Activated naive CD4-positive, alpha-beta T cell treated with anti-CD3 and anti-CD28 coated beads for 36 hours (primary cell): ENCODE measurements around the gene SAP30. TPM values are rescaled to one million over a fixed set of nuclear protein-coding genes. Genes with fewer than 3 reads are reported as not detected.
A peak's percentile ranks its signal among the peaks of the same experiment; 100 is the strongest.

Experiments
- CTCF ChIA-PET: fragments of 350-600 bp; sonication (Branson Sonifier 250); formaldehyde crosslinking; loops from one replicate; lab custom pipeline; 2021; ENCODE audit warnings: antibody characterized with exemption; lab: Charles Lee
- DNase-seq: peaks from one replicate; pipeline ENCODE4 v3.0.0-alpha.2; 2020
- H3K27ac Mint-ChIP-seq: one replicate; pipeline ENCODE4 v1.8.0; 2021; ENCODE audit warnings: mild to moderate bottlenecking, mixed read lengths
- H3K27me3 Mint-ChIP-seq: one replicate; pipeline ENCODE4 v1.8.0; 2021; ENCODE audit warnings: low read depth, mixed read lengths
- H3K36me3 Mint-ChIP-seq: one replicate; pipeline ENCODE4 v1.8.0; 2021; ENCODE audit warnings: low read depth, mixed read lengths
- H3K4me1 Mint-ChIP-seq: one replicate; pipeline ENCODE4 v1.8.0; 2021; ENCODE audit warnings: low read depth, mixed read lengths
- H3K4me3 Mint-ChIP-seq: one replicate; pipeline ENCODE4 v1.8.0; 2021; ENCODE audit warnings: mild to moderate bottlenecking, moderate library complexity, mixed read lengths
- H3K9me3 Mint-ChIP-seq: one replicate; pipeline ENCODE4 v1.8.0; 2021; ENCODE audit warnings: mixed read lengths
- intact Hi-C: fragments of 100-400 bp; cut with micrococcal nuclease; formaldehyde crosslinking; loops from one replicate; pipeline ENCODE4 v1.15.1; 2023
- total RNA-seq, 2 experiments: library from RNA; stranded (reverse); gene quantifications; one replicate each; pipeline ENCODE4 v1.2.3, GENCODE V29; 2021

The SAP30 gene, protein sequence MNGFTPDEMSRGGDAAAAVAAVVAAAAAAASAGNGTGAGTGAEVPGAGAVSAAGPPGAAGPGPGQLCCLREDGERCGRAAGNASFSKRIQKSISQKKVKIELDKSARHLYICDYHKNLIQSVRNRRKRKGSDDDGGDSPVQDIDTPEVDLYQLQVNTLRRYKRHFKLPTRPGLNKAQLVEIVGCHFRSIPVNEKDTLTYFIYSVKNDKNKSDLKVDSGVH
- 1 to 10 TPM; 9.2 to 9.7 TPM for total RNA-seq

DNA sequence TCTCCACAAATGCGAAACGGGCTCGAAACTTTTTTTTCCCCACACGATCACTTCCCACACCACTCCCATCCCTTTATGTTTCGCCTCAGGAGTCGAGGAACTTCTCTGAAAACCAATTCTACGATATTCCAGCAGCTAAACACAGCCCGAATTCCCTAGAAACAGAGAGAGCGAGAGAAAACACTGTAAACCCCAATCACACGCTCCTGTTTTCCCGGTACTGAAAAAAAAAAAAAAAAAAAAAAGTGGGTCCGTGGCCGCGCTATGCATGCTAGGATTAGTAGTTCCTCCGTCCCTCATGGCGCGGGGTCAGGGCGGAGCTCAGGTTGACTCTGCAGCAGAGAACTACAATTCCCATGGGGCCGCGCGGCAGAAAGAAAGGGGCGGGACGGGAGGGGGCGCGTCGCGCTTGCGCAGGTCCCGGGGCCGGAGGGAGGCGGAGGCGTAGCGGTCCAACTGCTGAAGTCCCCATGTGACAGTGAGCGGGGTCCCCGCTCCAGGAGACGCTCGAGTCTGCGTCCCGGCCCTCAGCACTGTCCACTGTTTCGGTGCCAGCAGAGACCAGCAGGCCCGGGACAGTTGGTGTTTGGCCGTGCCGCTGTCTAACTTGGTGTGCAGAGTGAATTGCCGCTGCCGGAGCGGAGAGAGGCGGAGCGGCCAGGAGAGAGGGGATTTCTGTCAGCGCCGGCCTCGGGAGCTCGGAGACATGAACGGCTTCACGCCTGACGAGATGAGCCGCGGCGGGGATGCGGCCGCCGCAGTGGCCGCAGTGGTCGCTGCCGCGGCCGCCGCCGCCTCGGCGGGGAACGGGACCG is at the start of gene SAP30:
Gene SAP30, plus strand, starts transcription at position 478 of the 815 bp plus-strand sequence. Its CDS starts 229 bp downstream, at position 707.
- DNase-seq: peak; percentile 98
- Mint-ChIP-seq H3K4me3 (peak within 1 kb of the TSS; percentile 99), H3K4me1 (peaks cover 18% of the 10 kb centered on the region), H3K27me3 (peaks cover 20% of the 10 kb centered on the region), H3K27ac (peak within 1 kb of the TSS; percentile 99), H3K9me3 (no peaks in the 10 kb centered on the region), H3K36me3 (peaks cover 5% of the 10 kb centered on the region)
- CTCF ChIA-PET: interaction anchor here (2.3 to 4.2 kb wide), 2 partner anchors 37 to 50 kb away, joined by 8 to 22 read pairs; partner anchors contain the start of gene HMGB2
- intact Hi-C loops: loop anchor here (1.0 to 5.0 kb wide), 7 partner anchors 36 to 201 kb away; partner anchors contain the start of gene HMGB2

- Mint-ChIP-seq H3K4me3 (no peak overlapping the region), H3K27me3 (no peaks in the 10 kb centered on the region), H3K36me3 (peaks cover 15% of the 10 kb centered on the region), H3K4me1 (no peaks in the 10 kb centered on the region), H3K9me3 (no peaks in the 10 kb centered on the region), H3K27ac (no peak overlapping the region)
- no peak for DNase-seq
- intact Hi-C loops: no loop called here
- CTCF ChIA-PET: no interaction called here
Measured at GRCh38 chr4:173325007-173325736, 45.6 kb upstream of the SAP30 start.

DNA sequence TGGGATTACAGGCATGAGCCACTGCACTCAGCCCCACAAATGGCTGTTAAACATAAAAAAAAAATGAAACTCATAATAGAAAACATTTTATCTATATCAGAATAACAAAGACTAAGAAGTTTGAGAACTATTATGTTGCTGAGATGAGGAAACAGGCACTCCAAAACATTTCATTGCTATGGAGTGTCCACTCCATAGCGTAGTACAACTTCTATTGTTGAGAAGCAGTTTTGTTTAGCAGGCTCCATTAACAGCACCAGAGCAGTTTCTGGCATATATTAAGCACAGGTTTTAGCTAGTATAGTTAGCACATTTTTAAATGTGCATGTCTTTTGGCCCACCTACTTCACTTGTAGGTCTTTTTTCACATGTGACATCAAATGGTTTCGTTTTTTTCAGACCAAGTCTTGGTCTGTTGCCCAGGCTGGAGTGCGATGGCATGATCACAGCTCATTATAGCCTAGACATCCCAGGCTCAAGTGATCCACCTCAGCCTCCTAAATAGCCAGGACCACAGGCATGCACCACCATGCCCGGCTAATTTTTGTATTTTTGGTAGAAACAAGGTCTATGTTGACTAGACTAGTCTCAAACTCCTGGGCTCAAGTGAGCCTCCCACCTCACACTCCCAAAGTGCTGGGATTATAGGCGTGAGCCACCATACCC is 42.4 kb upstream of the SAP30 start:
- intact Hi-C loops: no loop called here
- Mint-ChIP-seq H3K9me3 (no peaks in the 10 kb centered on the region), H3K36me3 (peaks cover 38% of the 10 kb centered on the region), H3K4me3 (no peak overlapping the region), H3K4me1 (peaks cover 13% of the 10 kb centered on the region), H3K27me3 (no peaks in the 10 kb centered on the region), H3K27ac (no peak overlapping the region)
- no peak for DNase-seq
- CTCF ChIA-PET: interaction anchor here (0.9 to 1.1 kb wide), 2 partner anchors 10 to 93 kb away, joined by 3 read pairs; no protein-coding TSS in a partner anchor

- intact Hi-C loops: loop anchor here (10.0 kb wide), 1 partner anchor 884 kb away; no protein-coding TSS in a partner anchor
- Mint-ChIP-seq H3K4me3 (no peak overlapping the region), H3K4me1 (peaks cover 15% of the 10 kb centered on the region), H3K27ac (peak overlapping the region; percentile 30), H3K9me3 (no peaks in the 10 kb centered on the region), H3K27me3 (no peaks in the 10 kb centered on the region), H3K36me3 (peaks cover 42% of the 10 kb centered on the region)
- CTCF ChIA-PET: interaction anchor here (0.6 to 2.0 kb wide), 3 partner anchors 26 to 41 kb away, joined by 3 to 5 read pairs (median 4); no protein-coding TSS in a partner anchor
- DNase-seq: no peak
Measured at GRCh38 chr4:173330590-173330989, 40.2 kb upstream of the SAP30 start.

DNA sequence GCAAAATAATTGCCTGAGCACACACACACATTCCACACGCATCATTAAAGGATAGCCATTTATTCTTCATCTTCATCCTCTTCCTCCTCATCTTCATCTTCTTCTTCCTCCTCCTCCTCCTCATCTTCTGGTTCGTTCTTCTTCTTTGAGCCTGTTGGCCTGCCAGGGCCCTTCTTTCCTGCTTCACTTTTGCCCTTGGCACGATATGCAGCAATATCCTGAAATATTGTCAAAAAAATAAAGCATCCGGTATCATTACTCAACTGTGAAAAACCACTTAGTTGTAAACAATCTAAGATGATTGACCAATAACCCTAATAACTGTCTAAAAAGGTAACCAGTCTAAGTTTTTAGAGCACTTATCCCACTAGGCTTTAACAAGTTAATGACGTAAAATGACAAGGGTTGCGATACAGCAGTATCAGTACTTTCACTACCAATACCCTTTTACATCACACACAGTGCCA is 38.7 kb upstream of the SAP30 start:
- peaks cover 15% of the 10 kb centered on the region for H3K4me1 Mint-ChIP-seq
- H3K27me3 Mint-ChIP-seq: peaks cover 5% of the 10 kb centered on the region
- peak overlapping the region; percentile 99 for H3K4me3 Mint-ChIP-seq
- no peak for DNase-seq
- H3K36me3 Mint-ChIP-seq: peaks cover 42% of the 10 kb centered on the region
- H3K9me3 Mint-ChIP-seq: no peaks in the 10 kb centered on the region
- intact Hi-C loops: loop anchor here (10.0 kb wide), 1 partner anchor 883 kb away; no protein-coding TSS in a partner anchor
- peak overlapping the region; percentile 96 for H3K27ac Mint-ChIP-seq
- CTCF ChIA-PET: interaction anchor here (1.0 to 1.4 kb wide), 3 partner anchors 13 to 40 kb away, joined by 3 to 7 read pairs (median 4); no protein-coding TSS in a partner anchor

- no peaks in the 10 kb centered on the region for H3K9me3 Mint-ChIP-seq
- H3K27ac Mint-ChIP-seq: peak overlapping the region; percentile 96
- peaks cover 15% of the 10 kb centered on the region for H3K4me1 Mint-ChIP-seq
Measured at GRCh38 chr4:173332963-173333657, 37.6 kb upstream of the SAP30 start.

GRCh38 chr4:173333658-173334084 is 37.1 kb upstream of the SAP30 start:
- peak; percentile 52 for DNase-seq
- Mint-ChIP-seq H3K36me3 (peaks cover 42% of the 10 kb centered on the region), H3K4me1 (peaks cover 15% of the 10 kb centered on the region), H3K27me3 (peaks cover 12% of the 10 kb centered on the region), H3K9me3 (no peaks in the 10 kb centered on the region), H3K27ac (peak overlapping the region; percentile 99), H3K4me3 (peak overlapping the region; percentile 99)
- CTCF ChIA-PET: interaction anchor here (0.6 to 3.2 kb wide), 4 partner anchors 14 to 37 kb away, joined by 3 to 22 read pairs (median 4); partner anchors contain the start of gene SAP30
- intact Hi-C loops: loop anchor here (1.0 to 10.0 kb wide), 5 partner anchors 37 to 950 kb away; partner anchors contain the start of genes CEP44, FBXO8, GALNT7 and SAP30

More at GRCh38 chr4:173332963-173333657, 37.6 kb upstream of the SAP30 start:
- intact Hi-C loops: loop anchor here (10.0 kb wide), 1 partner anchor 882 kb away; no protein-coding TSS in a partner anchor
- DNase-seq: peak; percentile 45
- Mint-ChIP-seq H3K27me3 (peaks cover 12% of the 10 kb centered on the region), H3K4me3 (peak overlapping the region; percentile 99), H3K36me3 (peaks cover 42% of the 10 kb centered on the region)
- CTCF ChIA-PET: interaction anchor here (0.9 to 3.2 kb wide), 3 partner anchors 14 to 38 kb away, joined by 3 to 22 read pairs (median 5); partner anchors contain the start of gene SAP30

DNA sequence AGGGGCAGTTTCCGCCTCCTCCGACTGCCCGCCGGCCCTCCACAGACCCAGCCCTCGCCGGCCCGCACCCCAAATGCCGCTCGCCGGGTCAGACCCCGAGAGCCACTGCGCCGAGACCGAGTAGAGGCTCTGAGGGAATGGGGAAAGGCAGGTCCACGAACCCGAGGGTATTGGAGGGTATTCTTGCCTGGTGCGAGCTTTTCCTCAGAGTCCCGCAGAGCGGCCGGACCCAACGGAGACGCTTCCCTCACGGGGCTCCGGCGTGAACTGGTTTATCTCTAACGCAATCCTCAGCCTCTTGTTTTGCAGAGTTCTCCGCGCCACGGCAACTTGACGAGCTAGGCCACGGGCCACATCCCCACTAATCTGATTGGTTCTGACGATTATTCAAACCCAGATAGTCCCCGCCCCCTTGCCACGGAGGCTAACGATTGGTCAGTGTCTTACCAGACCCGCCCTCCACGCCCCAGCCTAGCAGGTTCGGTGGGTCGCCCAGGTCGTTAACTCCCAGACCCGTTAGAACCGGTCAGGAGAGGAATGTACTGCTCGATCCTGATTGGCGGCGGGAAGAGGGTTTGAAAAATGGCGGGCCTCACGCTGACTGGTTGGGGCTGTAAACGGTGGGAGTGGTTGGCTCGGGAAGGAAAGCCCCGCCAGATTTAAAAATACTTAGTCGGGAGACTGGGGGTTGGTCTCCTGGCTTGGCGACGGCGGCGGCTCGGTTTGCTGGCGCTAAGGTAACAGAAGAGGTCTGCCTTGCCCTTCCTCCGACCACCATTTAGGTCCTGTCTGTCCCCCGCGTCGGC is 36.5 kb upstream of the SAP30 start, which contains the start of gene HMGB2:
Gene HMGB2, minus strand, starts transcription at position 274 of the 806 bp plus-strand sequence. CDS start 709 bp downstream, outside the sequence.
- H3K4me1 Mint-ChIP-seq: peaks cover 15% of the 10 kb centered on the region

DNA sequence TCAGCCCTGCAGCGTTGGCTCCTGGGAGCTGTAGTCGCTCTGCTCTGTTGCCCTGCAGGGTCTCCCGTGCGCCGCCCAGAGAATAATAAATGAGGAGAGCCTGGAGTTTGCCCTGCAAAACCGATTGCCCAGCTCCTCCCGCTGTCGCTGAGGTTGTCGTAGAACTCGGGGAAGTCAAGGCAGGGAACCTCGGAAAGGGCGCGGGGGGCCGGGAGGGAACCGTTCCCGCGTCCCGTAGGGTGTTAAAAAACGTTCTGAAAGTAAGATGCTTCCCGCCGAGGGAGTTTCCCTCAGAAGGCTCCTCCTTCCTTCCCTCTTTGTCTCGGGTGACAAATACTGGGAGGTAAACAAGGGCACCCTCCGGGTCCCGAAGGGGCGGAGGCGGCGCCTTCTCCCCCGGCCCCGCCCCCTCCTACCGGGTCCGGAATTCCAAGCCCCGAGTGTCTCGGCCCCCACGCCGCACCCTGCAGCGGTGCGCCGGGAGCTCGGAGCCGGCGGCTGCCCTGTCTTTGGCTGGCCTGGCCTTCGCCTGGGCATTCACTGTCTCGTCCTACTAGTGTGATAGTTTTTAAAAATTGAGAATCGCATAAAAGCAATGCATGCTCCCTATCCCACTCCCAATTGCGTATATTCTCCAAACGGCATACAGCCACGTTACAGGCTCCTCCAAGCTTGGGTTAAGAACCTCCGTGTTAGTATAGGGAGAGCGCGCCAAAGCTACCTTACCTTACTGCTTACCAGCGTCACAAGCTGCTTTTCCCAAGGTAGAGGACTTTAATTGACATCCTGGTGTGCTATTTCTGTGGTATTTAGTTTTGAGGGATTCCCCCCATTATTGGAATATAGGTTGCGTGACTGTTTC is 35.6 kb upstream of the SAP30 start:
- H3K4me1 Mint-ChIP-seq: peaks cover 15% of the 10 kb centered on the region
- intact Hi-C loops: loop anchor here (1.0 to 10.0 kb wide), 5 partner anchors 35 to 948 kb away; partner anchors contain the start of genes CEP44, FBXO8, GALNT7 and SAP30
- H3K27ac Mint-ChIP-seq: peak overlapping the region; percentile 99
- peak overlapping the region; percentile 99 for H3K4me3 Mint-ChIP-seq
- H3K36me3 Mint-ChIP-seq: peaks cover 35% of the 10 kb centered on the region
- CTCF ChIA-PET: interaction anchor here (0.5 to 3.2 kb wide), 5 partner anchors 16 to 408 kb away, joined by 3 to 22 read pairs (median 3); partner anchors contain the start of gene SAP30
- peak; percentile 79 for DNase-seq
- H3K9me3 Mint-ChIP-seq: no peaks in the 10 kb centered on the region
- H3K27me3 Mint-ChIP-seq: peaks cover 12% of the 10 kb centered on the region

More for the DNA sequence above, 36.5 kb upstream of the SAP30 start, which contains the start of gene HMGB2:
- Mint-ChIP-seq H3K27ac (peak within 1 kb of the TSS; percentile 99), H3K36me3 (peaks cover 40% of the 10 kb centered on the region), H3K27me3 (peaks cover 12% of the 10 kb centered on the region), H3K4me3 (peak within 1 kb of the TSS; percentile 99), H3K9me3 (no peaks in the 10 kb centered on the region)
- peak; percentile 100 for DNase-seq
- intact Hi-C loops: loop anchor here (1.0 to 10.0 kb wide), 5 partner anchors 36 to 949 kb away; partner anchors contain the start of genes CEP44, FBXO8, GALNT7 and SAP30
- CTCF ChIA-PET: interaction anchor here (0.5 to 3.2 kb wide), 5 partner anchors 15 to 407 kb away, joined by 3 to 22 read pairs (median 3); partner anchors contain the start of gene SAP30
